Ascending aorta (tissue), 2 donors: ENCODE data around the gene TSEN2. TPM values are rescaled to one million over a fixed set of nuclear protein-coding genes. Genes with fewer than 3 reads are reported as not detected.

Experiments
- DNase-seq, 2 donors: peaks; one replicate each; pipeline ENCODE4 v3.0.0-alpha.2; 2019; ENCODE audit warnings: low spot score in 2 of 2
- H3K27ac ChIP-seq, 2 donors: fragments of 200-600 bp; sonication (generic); one replicate each; pipeline ENCODE4 v1.5.1; 2016 to 2017; ENCODE audit warnings: mild to moderate bottlenecking in 1 of 2
- H3K27me3 ChIP-seq: fragments of 200-600 bp; sonication (generic); one replicate; pipeline ENCODE4 v1.5.1; 2017
- H3K36me3 ChIP-seq, 2 donors: fragments of 200-600 bp; sonication (generic); one replicate each; pipeline ENCODE4 v1.5.1; 2016
- H3K4me1 ChIP-seq, 2 donors: fragments of 200-600 bp; sonication (generic); one replicate each; pipeline ENCODE4 v1.5.1; 2016 to 2017; ENCODE audit warnings: mild to moderate bottlenecking in 1 of 2
- H3K4me3 ChIP-seq, 2 donors: fragments of 200-600 bp; sonication (generic); one replicate each; pipeline ENCODE4 v1.5.1; 2016 to 2017; ENCODE audit warnings: mild to moderate bottlenecking in 1 of 2
- H3K9me3 ChIP-seq, 2 donors: fragments of 200-600 bp; sonication (generic); one replicate each; pipeline ENCODE4 v1.5.1; 2016
- CTCF ChIP-seq, 3 experiments: fragments of 200-600 bp in 2 of 3; fragments of 450-650 bp in 1 of 3; sonication (generic) in 2 of 3; IDR thresholded peaks; one replicate each; pipeline ENCODE4 v1.5.1; 2016 to 2019; ENCODE audit warnings: antibody characterized with exemption in 3 of 3, mild to moderate bottlenecking in 1 of 3, moderate library complexity in 1 of 3
- intact Hi-C: fragments of 100-400 bp; cut with DNase I; formaldehyde crosslinking; loops from one replicate; pipeline ENCODE4 v1.15.1; 2023
- total RNA-seq: library from RNA; depleted of rRNA; stranded (reverse); fragments of >200 nt; gene quantifications from one replicate; pipeline ENCODE4 v1.1.0, GENCODE V29; 2016

The TSEN2 gene
- total RNA-seq, 1 donor from 2014 or later, result 6.3 TPM

GRCh38 chr3:12439161-12439940 lies 44.9 kb upstream of the TSEN2 start:
- no peaks in the 10 kb centered on the region for H3K9me3 ChIP-seq
- H3K4me3 ChIP-seq, result no peak overlapping the region
- no peak for DNase-seq
- H3K27me3 ChIP-seq, result no peaks in the 10 kb centered on the region
- TF ChIP-seq CTCF (IDR thresholded peaks at IDR 0.05), result no peak
- H3K4me1 ChIP-seq, result peaks cover 0 to 12% of the 10 kb centered on the region in 2 donors
- intact Hi-C loops, result no loop called here
- no peak overlapping the region for H3K27ac ChIP-seq
- no peaks in the 10 kb centered on the region for H3K36me3 ChIP-seq

GRCh38 chr3:12440927-12441714 lies 43.2 kb upstream of the TSEN2 start:
- H3K4me1 ChIP-seq, result peaks cover 0 to 12% of the 10 kb centered on the region in 2 donors
- no peak overlapping the region for H3K4me3 ChIP-seq
- H3K36me3 ChIP-seq, result no peaks in the 10 kb centered on the region
- intact Hi-C loops, result no loop called here
- no peak overlapping the region for H3K27ac ChIP-seq
- no peaks in the 10 kb centered on the region for H3K9me3 ChIP-seq
- TF ChIP-seq CTCF (IDR thresholded peaks at IDR 0.05), result no peak
- peak in 1 of 2 donors; percentile 66 for DNase-seq
- no peaks in the 10 kb centered on the region for H3K27me3 ChIP-seq

GRCh38 chr3:12442654-12443501 lies 41.4 kb upstream of the TSEN2 start:
- intact Hi-C loops, result no loop called here
- Histone ChIP-seq H3K27me3 (no peaks in the 10 kb centered on the region), H3K27ac (no peak overlapping the region), H3K4me3 (no peak overlapping the region), H3K36me3 (no peaks in the 10 kb centered on the region), H3K9me3 (no peaks in the 10 kb centered on the region), H3K4me1 (peaks cover 0 to 7% of the 10 kb centered on the region in 2 donors)
- DNase-seq, result no peak
- TF ChIP-seq CTCF (IDR thresholded peaks at IDR 0.05), result no peak

GRCh38 chr3:12443781-12444522 lies 40.3 kb upstream of the TSEN2 start:
- Histone ChIP-seq H3K36me3 (no peaks in the 10 kb centered on the region), H3K27ac (no peak overlapping the region), H3K4me3 (no peak overlapping the region), H3K9me3 (no peaks in the 10 kb centered on the region), H3K27me3 (no peaks in the 10 kb centered on the region), H3K4me1 (peaks cover 0 to 7% of the 10 kb centered on the region in 2 donors)
- intact Hi-C loops, result no loop called here
- no peak for TF ChIP-seq CTCF (IDR thresholded peaks at IDR 0.05)
- DNase-seq, result no peak
